MM.1S (cell line): ENCODE data around the gene REN.

Source experiments
- DNase-seq: peaks from one replicate; pipeline ENCODE4 v3.0.0-alpha.2; 2015
- H2AFZ ChIP-seq: fragments of 300-600 bp; sonication (generic); 2 replicates; pipeline ENCODE4 v1.6.0; 2016; ENCODE audit warnings: antibody characterized with exemption, low read length
- H3F3A ChIP-seq: fragments of 300-600 bp; sonication (generic); 2 replicates; pipeline ENCODE4 v1.6.1; 2016; ENCODE audit warnings: mild to moderate bottlenecking, antibody characterized with exemption, low read length, moderate library complexity, mixed read lengths; ENCODE audit not compliant: insufficient read depth
- H3K27ac ChIP-seq: fragments of 300-600 bp; sonication (generic); 2 replicates; pipeline ENCODE4 v1.5.1; 2016; ENCODE audit warnings: mild to moderate bottlenecking, low read length
- H3K27me3 ChIP-seq: fragments of 300-600 bp; sonication (generic); replicated peaks from 2 replicates; pipeline ENCODE4 v1.6.0; 2016; ENCODE audit warnings: low read length; ENCODE audit not compliant: insufficient read depth
- H3K36me3 ChIP-seq: fragments of 300-600 bp; sonication (generic); replicated peaks from 2 replicates; pipeline ENCODE4 v1.6.1; 2016; ENCODE audit warnings: mild to moderate bottlenecking, low read length, mixed read lengths; ENCODE audit not compliant: insufficient read depth
- H3K4me1 ChIP-seq: fragments of 300-600 bp; sonication (generic); 2 replicates; pipeline ENCODE4 v1.6.1; 2016; ENCODE audit warnings: low read length, mixed read lengths
- H3K4me2 ChIP-seq: fragments of 300-600 bp; sonication (generic); 2 replicates; pipeline ENCODE4 v1.6.0; 2016; ENCODE audit warnings: low read depth, low read length
- H3K4me3 ChIP-seq: fragments of 300-600 bp; sonication (generic); 2 replicates; pipeline ENCODE4 v1.5.1; 2016; ENCODE audit warnings: low read length, mixed read lengths
- H3K79me2 ChIP-seq: fragments of 300-600 bp; sonication (generic); 2 replicates; pipeline ENCODE4 v1.6.1; 2016; ENCODE audit warnings: mixed run types, low read length, mixed read lengths
- H3K9ac ChIP-seq: fragments of 300-600 bp; sonication (generic); 2 replicates; pipeline ENCODE4 v1.6.1; 2016; ENCODE audit warnings: low read length, mixed read lengths
- H3K9me2 ChIP-seq: fragments of 300-600 bp; sonication (generic); replicated peaks from 2 replicates; pipeline ENCODE4 v1.6.1; 2016; ENCODE audit warnings: mild to moderate bottlenecking, low read length, mixed read lengths; ENCODE audit not compliant: insufficient read depth
- H3K9me3 ChIP-seq: fragments of 300-600 bp; sonication (generic); replicated peaks from 2 replicates; pipeline ENCODE4 v1.6.1; 2016; ENCODE audit warnings: mild to moderate bottlenecking, low read length, mixed read lengths; ENCODE audit not compliant: insufficient read depth
- H4K20me1 ChIP-seq: fragments of 300-600 bp; sonication (generic); 2 replicates; pipeline ENCODE4 v1.6.1; 2016; ENCODE audit warnings: mild to moderate bottlenecking, low read length, moderate library complexity, mixed read lengths; ENCODE audit not compliant: insufficient read depth
- CTCF ChIP-seq: fragments of 300-600 bp; sonication (generic); IDR thresholded peaks from 2 replicates; pipeline ENCODE4 v1.5.1; 2016; ENCODE audit warnings: antibody characterized with exemption, low read length, mixed read lengths
- EZH2 ChIP-seq: fragments of 300-600 bp; sonication (generic); optimal IDR thresholded peaks from 2 replicates; pipeline ENCODE3; 2017; ENCODE audit warnings: low read depth, mild to moderate bottlenecking, antibody characterized with exemption, low read length, mixed read lengths
- EZH2phosphoT487 ChIP-seq: fragments of 300-600 bp; sonication (generic); IDR thresholded peaks from 2 replicates; pipeline ENCODE4 v1.6.1; 2018; ENCODE audit warnings: antibody characterized with exemption, low read length

REN gene

GRCh38 chr1:204211046-204211445, 44.9 kb upstream of the REN start:
- Histone ChIP-seq H3K4me2 (no peak overlapping the region), H3K27ac (no peak overlapping the region), H4K20me1 (no peaks in the 10 kb centered on the region)

GRCh38 chr1:204207136-204207616, 41.0 kb upstream of the REN start:
- Histone ChIP-seq H3F3A (no peaks in the 10 kb centered on the region), H3K9ac (no peak overlapping the region), H3K79me2 (no peaks in the 10 kb centered on the region), H3K9me2 (no peaks in the 10 kb centered on the region), H3K4me1 (no peaks in the 10 kb centered on the region), H3K36me3 (no peaks in the 10 kb centered on the region), H3K27ac (no peak overlapping the region), H3K27me3 (peaks cover 6% of the 10 kb centered on the region; the same call in 1 of the 2 replicates), H4K20me1 (no peaks in the 10 kb centered on the region), H3K4me2 (peak overlapping the region; percentile 40; the same call in 1 of the 2 replicates), H2AFZ (peak overlapping the region; percentile 15), H3K9me3 (no peaks in the 10 kb centered on the region), H3K4me3 (no peak overlapping the region)
- peak; percentile 68 for DNase-seq
- TF ChIP-seq EZH2 (no peak), CTCF (peak; percentile 97)

More at GRCh38 chr1:204211046-204211445, 44.9 kb upstream of the REN start:
- H3K79me2 ChIP-seq, result no peaks in the 10 kb centered on the region
- H3K27me3 ChIP-seq, result no peaks in the 10 kb centered on the region
- H3K9me2 ChIP-seq, result no peaks in the 10 kb centered on the region
- no peak for DNase-seq
- no peak for TF ChIP-seq CTCF
- no peak for TF ChIP-seq EZH2
- no peak for TF ChIP-seq EZH2phosphoT487
- 0 out of 2 replicates have a peak, but pooled peaks cover 8% of the 10 kb centered on the region for H3K4me1 ChIP-seq
- no peaks in the 10 kb centered on the region for H3K9me3 ChIP-seq
- no peaks in the 10 kb centered on the region for H3F3A ChIP-seq
- H3K4me3 ChIP-seq, result no peak overlapping the region
- no peak overlapping the region for H3K9ac ChIP-seq
- H3K36me3 ChIP-seq, result no peaks in the 10 kb centered on the region
- no peak overlapping the region for H2AFZ ChIP-seq

- H3K4me2 ChIP-seq, result no peak overlapping the region
- no peaks in the 10 kb centered on the region for H3K4me1 ChIP-seq
- no peak for DNase-seq
- H3K4me3 ChIP-seq, result no peak overlapping the region
- H2AFZ ChIP-seq, result no peak overlapping the region
- H4K20me1 ChIP-seq, result no peaks in the 10 kb centered on the region
- no peak overlapping the region for H3K9ac ChIP-seq
- peak; percentile 8; the same call in 1 of the 2 replicates for TF ChIP-seq CTCF
- TF ChIP-seq EZH2phosphoT487, result no peak
- no peaks in the 10 kb centered on the region for H3K9me2 ChIP-seq
- H3K27ac ChIP-seq, result no peak overlapping the region
- H3K9me3 ChIP-seq, result no peaks in the 10 kb centered on the region
- peaks cover 6% of the 10 kb centered on the region; the same call in 1 of the 2 replicates for H3K27me3 ChIP-seq
- no peaks in the 10 kb centered on the region for H3K36me3 ChIP-seq
- H3K79me2 ChIP-seq, result no peaks in the 10 kb centered on the region
- H3F3A ChIP-seq, result no peaks in the 10 kb centered on the region
Measured at GRCh38 chr1:204206121-204206520, 40.0 kb upstream of the REN start.
